Measurements from ENCODE around the gene SCD.

DNA sequence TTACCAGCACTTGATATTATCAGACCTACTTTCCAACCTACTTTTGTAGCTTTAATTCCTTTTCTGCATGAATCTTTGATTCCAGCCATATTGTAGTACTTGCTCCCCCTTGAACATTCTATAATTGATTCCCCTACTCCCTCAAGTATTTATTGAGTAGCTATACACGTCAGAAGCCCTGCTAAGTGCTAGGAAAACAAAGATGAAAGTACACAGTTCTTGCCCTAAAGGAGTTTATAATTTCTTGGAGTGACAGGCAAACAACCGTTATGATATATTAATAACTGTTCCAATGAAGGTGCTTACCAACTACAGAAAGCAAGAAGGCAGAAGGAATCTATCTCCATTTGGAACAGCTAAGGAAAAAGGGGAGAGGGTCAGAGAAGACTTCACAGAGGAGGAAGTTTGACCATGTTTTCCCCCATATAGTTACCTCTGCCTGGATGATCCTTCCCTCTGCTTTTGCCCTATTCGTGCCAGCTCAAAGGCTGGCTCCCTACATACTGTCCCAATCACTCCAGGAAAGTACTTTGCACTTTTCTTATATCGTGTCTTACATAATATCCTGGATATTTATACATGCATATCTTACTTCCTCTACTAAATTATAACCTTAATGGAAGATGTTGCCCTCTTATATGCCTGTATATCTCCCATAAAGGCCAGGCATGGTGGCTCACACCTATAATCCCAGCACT is 54.7 kb downstream of the SCD start:
- TF ChIP-seq, protein P1, sequence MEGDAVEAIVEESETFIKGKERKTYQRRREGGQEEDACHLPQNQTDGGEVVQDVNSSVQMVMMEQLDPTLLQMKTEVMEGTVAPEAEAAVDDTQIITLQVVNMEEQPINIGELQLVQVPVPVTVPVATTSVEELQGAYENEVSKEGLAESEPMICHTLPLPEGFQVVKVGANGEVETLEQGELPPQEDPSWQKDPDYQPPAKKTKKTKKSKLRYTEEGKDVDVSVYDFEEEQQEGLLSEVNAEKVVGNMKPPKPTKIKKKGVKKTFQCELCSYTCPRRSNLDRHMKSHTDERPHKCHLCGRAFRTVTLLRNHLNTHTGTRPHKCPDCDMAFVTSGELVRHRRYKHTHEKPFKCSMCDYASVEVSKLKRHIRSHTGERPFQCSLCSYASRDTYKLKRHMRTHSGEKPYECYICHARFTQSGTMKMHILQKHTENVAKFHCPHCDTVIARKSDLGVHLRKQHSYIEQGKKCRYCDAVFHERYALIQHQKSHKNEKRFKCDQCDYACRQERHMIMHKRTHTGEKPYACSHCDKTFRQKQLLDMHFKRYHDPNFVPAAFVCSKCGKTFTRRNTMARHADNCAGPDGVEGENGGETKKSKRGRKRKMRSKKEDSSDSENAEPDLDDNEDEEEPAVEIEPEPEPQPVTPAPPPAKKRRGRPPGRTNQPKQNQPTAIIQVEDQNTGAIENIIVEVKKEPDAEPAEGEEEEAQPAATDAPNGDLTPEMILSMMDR (conservative IDR thresholded peaks at IDR 0.05), result no peak
- TF ChIP-seq EZH2 (IDR thresholded peaks at IDR 0.05; ENCODE audit: low read depth), result no peak

All from PC-9 (cell line).